Adrenal gland (tissue), 5 donors: Measurements from ENCODE around the gene TIMM23.

Experiments used
- CTCF ChIP-seq, 6 experiments: fragments of 450-650 bp in 4 of 6; fragments of 200-600 bp in 2 of 6; sonication (generic) in 1 of 6; IDR thresholded peaks; 1 replicate in 5 of 6; 2 replicates in 1 of 6; pipeline versions ENCODE4 v1.5.1 to v1.8.0; 2016 to 2021; ENCODE audit warnings: antibody characterized with exemption in 6 of 6, mild to moderate bottlenecking in 2 of 6, moderate library complexity in 1 of 6
- POLR2A ChIP-seq, 2 donors: fragments of 450-650 bp; IDR thresholded peaks; one replicate each; pipeline ENCODE4 v1.6.1; 2017; ENCODE audit warnings: antibody characterized with exemption in 2 of 2, mild to moderate bottlenecking in 2 of 2, moderate library complexity in 1 of 2
- donor health status: DM: no; HTN: no; CAD: no.

GRCh38 chr10:46004963-46005362 lies 32.7 kb downstream of the TIMM23 start:
- TF ChIP-seq CTCF (IDR thresholded peaks at IDR 0.05) (no peak), POLR2A (IDR thresholded peaks at IDR 0.05) (no peak)
